ENCODE results near the gene CCR7.

- TF ChIP-seq CTCF (conservative IDR thresholded peaks at IDR 0.05; ENCODE audit: low read depth, low read length): no peak
- no peak for TF ChIP-seq RAD21 (IDR thresholded peaks at IDR 0.05; ENCODE audit: low read length)
- TF ChIP-seq MAZ (IDR thresholded peaks at IDR 0.05; ENCODE audit: borderline replicate concordance, low read depth, low read length): no peak
- no peak for TF ChIP-seq FOS (IDR thresholded peaks at IDR 0.05; ENCODE audit: low read depth, low read length)
Measured at GRCh38 chr17:40605306-40605705, 40.0 kb upstream of the CCR7 start.

All from IMR-90 (cell line).